T-helper 1 cell treated with Interleukin-12 subunit alpha and Interleukin-12 subunit beta and Interleukin-4 antibody, amounts not matched to agents 30 ng/mL and 1 ng/mL, for 36 hours (primary cell): ENCODE data around the gene DGCR6L. TPM values are rescaled to one million over a fixed set of nuclear protein-coding genes. Genes with fewer than 3 reads are reported as not detected.
"Not testable (repeated sequence)": the region's sequence is repeated elsewhere in the genome, so short reads cannot be mapped to it uniquely, and the experiment has no call there.

Experiments
- intact Hi-C: fragments of 100-400 bp; cut with micrococcal nuclease; formaldehyde crosslinking; loops from one replicate; pipeline ENCODE4 v1.15.1; 2024
- total RNA-seq: library from RNA; stranded (reverse); gene quantifications from 2 replicates; pipeline ENCODE4 v1.2.3, GENCODE V29; 2022

Gene DGCR6L
- total RNA-seq, 1 donor from 2014 or later = 44.5 TPM

DNA sequence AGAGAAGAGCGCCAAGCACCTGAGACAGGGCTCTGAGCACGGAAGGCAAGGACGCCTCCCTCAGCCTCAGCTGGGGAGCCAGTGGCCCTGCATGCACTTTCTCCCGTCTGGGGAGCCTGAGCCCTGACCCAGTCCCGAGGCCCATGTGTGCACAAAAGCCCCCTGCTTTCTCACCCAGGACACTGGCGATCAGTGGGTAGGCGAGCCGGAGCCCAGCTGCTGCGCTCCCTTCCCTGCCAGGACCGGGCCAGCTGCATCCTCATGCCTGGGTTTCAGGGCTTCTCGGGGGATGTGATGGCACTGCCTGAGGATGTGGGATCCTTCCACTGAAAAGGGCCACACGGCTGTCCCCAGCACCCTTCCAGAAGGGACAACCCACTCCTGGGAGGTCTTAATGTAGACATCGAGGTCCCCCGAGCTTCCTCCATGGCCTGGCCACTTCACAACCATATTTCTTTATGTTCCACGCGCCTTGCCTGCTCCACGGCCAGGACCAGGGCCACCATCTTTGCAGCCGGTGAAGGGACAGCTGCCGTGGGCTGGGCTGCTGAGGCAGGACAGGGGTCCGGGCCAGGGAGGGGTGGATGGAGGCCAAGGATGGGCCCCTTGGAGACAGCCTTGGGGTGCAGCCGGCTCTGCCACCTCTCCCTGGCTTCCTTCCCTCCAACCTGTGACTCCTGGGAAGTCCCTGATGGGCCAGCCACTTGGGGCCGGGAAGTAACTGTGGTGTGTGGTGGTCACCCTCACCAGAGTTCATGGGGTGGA lies 41.0 kb downstream of the DGCR6L start:
- intact Hi-C loops = not testable (repeated sequence)

- intact Hi-C loops = not testable (repeated sequence)
Observed at GRCh38 chr22:20277936-20278635, 41.8 kb downstream of the DGCR6L start.

- intact Hi-C loops = no loop called here
Observed at GRCh38 chr22:20276468-20276867, 43.4 kb downstream of the DGCR6L start.

- intact Hi-C loops = no loop called here
Observed at GRCh38 chr22:20275836-20276235, 44.0 kb downstream of the DGCR6L start.

DNA sequence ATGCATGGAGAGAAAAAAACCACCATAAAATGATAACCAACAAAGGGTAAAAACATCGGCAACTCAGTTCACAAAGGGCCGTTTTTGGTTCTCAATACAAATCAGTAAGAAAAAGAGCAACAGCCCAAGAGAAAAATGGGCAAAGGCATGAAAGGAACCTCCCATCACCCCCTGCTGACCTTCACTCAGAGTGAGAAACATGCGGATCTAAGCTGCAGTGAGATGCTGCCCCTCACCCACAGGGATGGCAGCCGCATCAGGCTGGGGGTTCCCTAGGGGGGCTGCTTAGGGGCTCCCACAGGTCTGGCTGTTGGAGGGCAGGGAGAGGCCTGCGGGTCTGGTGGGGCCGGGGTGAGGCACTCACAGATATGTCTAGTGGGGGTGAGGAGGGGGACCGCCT lies 44.5 kb downstream of the DGCR6L start:
- intact Hi-C loops = not testable (repeated sequence)

DNA sequence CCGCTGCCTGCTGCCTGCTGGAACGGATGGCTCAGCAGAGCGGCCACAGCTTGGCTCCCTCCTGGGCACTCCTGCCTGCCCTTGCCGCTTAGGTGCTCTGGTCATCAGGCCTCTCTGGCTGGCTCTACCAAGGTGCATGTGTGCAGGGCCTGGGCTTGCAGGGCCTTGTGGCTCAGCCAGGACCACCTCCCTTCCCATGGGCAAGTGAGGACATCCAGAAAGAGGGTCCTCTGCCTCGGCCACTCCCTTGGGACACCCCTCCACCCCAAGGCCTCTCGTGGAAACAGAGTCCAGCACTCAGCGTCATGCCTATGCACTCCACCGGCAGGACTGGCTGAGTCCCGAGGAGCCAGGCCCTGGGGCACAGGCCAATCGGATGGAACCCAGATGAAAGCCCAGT lies 45.5 kb downstream of the DGCR6L start:
- intact Hi-C loops = not testable (repeated sequence)

DNA sequence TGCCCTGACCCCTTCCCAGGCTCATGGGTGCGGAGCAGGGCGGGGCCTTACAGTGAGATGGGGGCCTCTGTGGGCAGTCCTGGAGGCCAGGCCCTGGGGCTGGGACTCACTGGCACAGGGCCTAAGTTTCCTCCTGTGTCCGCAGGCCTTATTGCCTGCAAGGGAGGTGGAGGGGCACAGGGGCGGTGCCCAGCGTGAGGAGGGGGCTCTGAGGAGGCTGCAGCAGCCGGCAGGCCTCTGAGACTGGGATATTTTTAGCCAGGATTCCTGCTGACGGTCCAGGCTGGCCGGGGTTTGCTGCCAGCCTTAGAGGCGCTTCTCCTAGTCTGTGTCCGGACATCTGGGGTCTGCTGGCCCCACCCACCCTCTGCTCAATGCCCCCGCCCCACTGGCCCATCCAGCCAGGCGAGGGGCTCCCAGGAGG lies 46.1 kb downstream of the DGCR6L start:
- intact Hi-C loops = no loop called here

DNA sequence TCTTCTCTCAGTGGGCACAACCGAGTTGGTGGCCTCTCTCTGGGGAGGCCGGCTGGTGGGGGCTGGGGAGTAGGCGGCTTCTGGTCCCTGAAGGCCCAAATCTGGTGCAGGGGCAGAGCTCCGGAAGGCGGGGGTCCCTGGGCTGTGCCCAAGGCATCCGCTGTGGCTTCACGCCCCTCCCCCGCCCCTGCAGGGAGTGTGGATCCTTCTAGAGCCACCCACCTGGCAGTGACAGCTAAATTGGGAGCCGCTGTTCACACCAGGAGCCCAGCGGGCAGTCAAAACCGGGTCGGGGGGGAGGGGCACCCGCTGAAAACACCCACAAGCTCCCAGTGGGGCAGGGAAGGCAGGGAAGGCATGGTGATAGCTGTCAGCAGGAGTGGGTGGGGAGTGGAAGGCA lies 47.2 kb downstream of the DGCR6L start:
- intact Hi-C loops = no loop called here

DNA sequence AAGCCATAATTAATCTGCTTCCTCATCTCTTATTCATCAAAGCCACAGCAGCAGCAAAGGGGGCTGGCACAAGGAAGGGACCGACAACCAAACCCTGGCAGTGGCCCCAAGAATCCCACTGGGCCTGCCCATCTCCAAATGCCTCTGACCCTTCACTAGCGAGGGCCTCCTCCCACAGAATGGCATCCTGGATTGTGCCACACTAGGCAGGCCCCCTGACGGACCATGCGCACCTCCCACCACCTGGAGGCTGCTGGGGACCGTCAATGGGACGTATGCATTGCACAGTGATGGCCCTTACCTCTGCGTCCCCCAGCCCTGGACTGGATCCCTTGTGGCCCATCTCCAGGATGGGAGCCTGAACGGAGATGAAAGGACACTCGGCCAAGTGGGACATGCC lies 47.7 kb downstream of the DGCR6L start:
- intact Hi-C loops = no loop called here

- intact Hi-C loops = no loop called here
Observed at GRCh38 chr22:20271114-20271994, 48.5 kb downstream of the DGCR6L start.

DNA sequence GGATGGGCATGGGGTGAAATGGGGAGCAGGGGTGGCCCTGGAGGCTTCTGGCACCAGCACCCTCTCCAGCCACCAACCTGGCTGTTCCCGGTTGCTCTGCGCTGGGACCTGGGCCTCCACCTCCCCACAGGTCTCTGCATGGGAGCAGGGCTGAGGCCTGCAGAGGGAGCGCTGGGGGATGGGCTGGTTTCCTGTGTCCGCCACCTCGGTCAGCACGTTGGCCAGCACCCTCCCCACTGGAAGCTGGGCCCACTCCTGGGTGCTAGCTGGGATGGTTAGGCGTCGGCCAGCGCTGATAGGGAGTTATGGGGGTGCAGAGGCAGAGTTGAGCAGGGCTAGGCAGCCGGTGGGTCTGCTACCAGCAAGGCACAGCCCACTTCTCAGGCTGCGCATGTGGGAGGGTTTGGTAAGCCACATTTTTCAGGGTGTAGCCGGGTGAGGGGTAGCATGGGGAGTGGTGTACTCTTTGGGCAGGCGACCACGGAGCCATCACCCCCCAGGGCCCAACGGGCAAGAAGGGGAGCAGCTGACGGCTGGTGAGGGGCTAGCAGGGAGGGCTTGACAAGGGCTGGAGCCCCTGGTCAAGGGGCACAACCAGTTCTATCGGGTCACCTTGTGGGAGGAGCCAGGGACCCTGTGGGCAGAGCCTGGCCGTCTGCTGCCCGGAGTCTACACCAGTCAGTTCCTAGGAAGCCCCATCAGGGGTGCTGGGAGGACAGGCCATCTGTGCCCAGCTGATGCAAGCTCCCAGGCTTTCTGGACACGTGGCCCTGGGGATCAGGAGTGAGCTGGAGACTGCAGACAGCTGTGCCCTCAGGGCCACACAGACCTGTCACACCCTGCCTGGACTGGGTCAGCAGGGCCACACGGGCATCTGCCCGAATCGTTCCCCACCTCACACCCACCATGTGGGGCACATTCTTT lies 49.4 kb downstream of the DGCR6L start:
- intact Hi-C loops = not testable (repeated sequence)

- intact Hi-C loops = not testable (repeated sequence)
Observed at GRCh38 chr22:20269673-20270072, 50.2 kb downstream of the DGCR6L start.

GRCh38 chr22:20269201-20269600 lies 50.7 kb downstream of the DGCR6L start:
- intact Hi-C loops = not testable (repeated sequence)

DNA sequence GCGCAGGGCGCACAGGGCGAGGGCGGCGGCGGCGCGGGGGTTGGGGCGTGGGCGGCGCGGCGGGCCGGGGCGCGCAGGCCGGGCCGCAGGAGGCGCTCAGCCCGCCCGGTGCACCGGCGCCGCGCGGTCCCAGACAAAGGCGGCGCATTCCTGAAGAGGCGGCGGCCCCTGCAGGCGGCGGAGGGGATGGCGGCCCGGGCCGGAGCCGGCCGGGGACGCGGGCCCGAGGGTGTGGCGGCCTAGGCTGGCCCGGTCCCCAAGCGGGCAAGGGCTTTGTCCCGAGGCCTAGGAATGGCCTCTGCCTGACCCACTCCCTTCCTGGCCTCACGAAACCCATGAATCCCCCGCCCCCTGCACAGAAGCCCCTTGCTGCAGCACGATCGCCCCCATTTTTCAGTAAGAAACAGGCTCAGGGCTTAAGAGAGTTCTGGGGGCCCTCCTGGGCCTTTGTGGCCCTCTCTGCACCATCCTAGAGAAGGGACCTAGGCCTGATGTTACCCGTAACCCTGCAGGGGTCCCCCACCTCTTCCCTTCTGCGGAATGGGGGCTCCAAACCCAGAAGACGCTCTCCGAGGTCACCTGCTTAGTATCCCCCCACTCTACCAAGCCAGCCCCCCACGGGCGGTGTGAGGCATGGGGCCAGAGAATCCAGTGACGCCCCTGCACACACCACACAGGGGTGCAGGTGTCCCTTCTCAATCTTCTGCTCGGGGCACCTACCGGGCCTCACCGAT lies 51.4 kb downstream of the DGCR6L start, which contains the start of gene RTN4R:
Gene RTN4R, minus strand, starts transcription at position 40 of the 734 bp plus-strand sequence. CDS start 226 bp downstream, outside the sequence.
- intact Hi-C loops = loop anchor here (1.0 kb wide), 1 partner anchor 111 kb away; no protein-coding TSS in a partner anchor

GRCh38 chr22:20267441-20268278 lies 52.2 kb downstream of the DGCR6L start:
- intact Hi-C loops = loop anchor here (1.0 kb wide), 1 partner anchor 110 kb away; no protein-coding TSS in a partner anchor

DNA sequence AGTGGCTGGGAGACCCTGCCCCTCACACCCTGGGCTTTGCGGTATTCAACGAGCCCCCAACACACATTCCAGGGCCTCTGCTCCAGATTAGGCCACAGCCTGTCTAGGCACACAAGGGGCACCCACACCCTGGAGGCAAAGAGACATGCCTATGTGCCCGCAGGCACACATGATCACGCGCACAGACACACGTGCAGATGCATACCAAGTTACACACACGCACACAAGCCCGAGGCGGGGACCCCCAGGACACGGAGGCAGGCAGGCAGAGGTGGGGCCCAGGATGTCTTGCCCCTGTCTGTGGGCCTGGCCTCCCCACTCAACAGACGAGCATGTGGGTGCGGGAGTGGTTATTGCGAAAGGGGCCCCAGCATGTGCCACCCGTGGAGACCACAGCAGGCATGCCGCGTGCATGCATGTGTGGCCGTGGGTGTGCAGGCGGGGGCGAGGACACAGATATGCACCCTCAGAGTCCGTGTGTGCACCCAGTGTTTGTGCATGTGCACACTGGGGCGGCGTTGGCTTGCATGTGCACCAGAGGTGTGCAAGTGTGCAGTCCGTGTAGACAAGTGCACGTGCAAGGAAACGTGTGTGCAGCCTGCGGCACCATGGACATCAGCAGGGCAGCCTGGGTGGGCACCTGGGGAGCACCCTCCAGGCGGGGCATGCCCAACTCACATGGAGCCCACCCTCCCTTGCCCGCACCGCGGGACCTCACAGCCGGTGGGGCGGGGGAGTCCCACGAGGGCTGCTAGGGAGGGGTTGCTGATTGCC lies 53.0 kb downstream of the DGCR6L start:
- intact Hi-C loops = not testable (repeated sequence)

DNA sequence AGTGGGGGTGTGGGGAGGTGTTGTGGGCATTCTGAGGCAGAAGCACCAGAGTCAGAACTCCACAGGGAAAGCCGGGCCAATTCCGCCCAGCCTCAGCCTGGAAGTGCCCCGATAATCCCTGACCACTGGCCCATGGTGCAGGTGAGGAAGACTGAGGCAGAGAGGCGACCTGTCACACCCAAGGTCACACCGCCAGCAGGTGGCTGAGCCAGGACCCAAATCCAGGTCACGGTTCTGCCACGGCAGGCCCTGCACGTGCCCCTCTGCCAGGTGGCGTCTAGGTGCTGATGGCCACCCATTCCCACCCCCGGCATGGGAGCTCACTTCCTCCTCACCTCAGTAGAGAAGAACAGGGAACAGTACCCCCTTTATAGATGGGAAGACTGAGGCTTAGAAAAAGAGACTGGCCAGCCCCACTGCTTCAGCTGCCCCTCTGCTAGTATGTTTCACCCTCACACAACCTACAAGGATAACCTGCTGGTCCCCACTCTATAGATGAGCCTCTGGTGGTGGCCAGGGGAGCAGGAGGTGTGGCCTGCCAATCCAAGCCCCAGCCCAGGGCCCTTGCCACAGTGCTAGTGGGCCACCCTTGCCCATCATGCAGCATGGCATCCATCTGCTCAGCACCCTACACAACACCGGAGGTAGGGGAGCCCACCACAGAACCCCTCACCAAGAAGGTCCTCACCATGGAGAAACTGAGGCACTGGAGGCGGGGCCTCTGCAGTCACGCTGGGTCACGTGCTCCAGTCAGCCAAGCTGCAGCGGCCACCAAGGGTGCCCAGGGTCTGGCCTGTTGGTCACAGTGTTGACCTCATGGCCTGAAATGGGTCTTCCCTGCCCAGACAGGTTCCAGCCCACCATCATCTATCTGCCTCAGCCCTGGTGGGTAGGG lies 53.8 kb downstream of the DGCR6L start:
- intact Hi-C loops = not testable (repeated sequence)
